GM21528 (cell line): ENCODE data around the gene ZNF777.
"Not testable (repeated sequence)": the region's sequence is repeated elsewhere in the genome, so short reads cannot be mapped to it uniquely, and the experiment has no call there.

Source experiments
- ATAC-seq: cut with Tn5 transposase; IDR thresholded peaks from one replicate; pipeline ENCODE4 v1.9.1; 2021; ENCODE audit warnings: mild to moderate bottlenecking, moderate library complexity; ENCODE audit not compliant: unreplicated experiment, low FRiP score

ZNF777 gene

GRCh38 chr7:149455175-149455950, 5.5 kb downstream of the ZNF777 start:
- no peak for ATAC-seq

DNA sequence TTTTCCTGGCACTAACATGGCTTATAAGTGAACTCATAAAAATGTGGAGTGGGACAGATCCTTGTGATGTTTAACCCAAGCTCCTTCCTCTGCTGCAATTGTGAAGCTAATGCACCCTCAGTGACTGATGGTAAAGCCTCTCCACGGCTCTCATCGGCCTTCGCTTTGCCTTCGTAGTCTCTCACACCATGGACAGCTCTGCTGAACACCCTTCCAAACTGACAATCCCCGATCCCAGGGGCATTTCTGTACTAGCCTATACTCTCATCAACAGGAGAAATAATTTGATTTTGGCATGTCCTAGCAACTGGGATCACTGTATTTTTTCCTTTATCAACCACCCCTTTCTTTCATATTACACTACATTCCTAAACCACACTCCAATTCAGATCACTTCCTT, 6.1 kb downstream of the ZNF777 start:
- ATAC-seq = no peak

GRCh38 chr7:149454006-149454405, 6.9 kb downstream of the ZNF777 start:
- ATAC-seq = no peak

DNA sequence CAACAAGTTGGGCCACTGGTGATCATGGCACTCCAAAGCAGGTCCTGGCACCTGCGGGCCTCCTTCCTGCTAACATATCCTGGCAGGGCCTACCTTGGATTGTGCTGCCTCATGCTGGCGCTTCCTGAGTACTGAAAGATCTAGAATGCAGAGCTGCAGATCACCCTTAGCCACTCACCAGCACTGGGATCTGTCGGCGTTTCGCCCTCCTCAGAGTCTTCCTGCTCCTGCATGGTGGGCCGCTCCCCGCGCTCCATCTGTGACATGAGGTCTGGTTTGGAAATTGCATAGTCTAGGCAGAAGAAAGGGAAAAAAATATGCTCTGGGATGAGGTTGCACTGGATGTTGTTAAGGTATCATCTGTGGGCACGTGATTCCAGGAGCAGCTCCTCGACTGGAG, 10.0 kb downstream of the ZNF777 start:
- ATAC-seq = no peak

GRCh38 chr7:149449897-149450296, 11.0 kb downstream of the ZNF777 start:
- ATAC-seq = no peak

- ATAC-seq = no peak
Observed at GRCh38 chr7:149448961-149449360, 11.9 kb downstream of the ZNF777 start.

DNA sequence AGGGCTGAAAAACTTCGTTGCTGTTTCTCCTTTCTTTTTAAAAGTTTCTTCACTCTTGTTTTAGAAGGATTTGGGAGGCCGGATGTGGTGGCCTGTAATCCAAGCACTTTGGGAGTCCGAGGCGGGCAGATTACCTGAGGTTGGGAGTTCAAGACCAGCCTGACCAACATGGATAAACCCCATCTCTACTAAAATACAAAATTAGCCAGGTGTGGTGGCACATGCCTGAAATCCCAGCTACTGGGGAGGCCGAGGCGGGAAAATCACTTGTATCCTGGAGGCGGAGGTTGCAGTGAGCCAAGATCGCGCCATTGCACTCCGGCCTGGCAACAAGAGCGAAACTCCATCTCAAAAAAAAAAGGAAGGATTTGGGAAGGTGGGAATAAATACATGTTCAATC, 14.8 kb downstream of the ZNF777 start:
- ATAC-seq = not testable (repeated sequence)

- no peak for ATAC-seq
Observed at GRCh38 chr7:149444287-149444686, 16.6 kb downstream of the ZNF777 start.

DNA sequence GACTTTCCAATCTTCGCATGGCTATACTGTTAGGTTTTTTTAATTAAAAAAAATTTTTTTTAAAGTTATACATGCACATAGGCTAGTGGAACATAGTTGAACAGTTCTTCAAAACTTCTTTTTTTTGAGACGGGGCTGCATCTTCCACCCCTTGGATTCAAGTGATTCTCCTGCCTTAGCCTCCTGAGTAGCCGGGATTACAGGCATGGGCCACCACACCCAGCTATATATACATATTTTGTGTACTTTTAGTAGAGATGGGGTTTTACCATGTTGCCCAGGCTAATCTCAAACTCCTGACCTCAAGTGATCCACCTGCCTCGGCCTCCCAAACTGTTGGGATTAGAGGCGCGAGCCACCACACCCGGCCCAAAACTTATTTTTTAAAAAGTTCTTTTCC, 17.3 kb downstream of the ZNF777 start:
- no peak for ATAC-seq

- ATAC-seq = no peak
Observed at GRCh38 chr7:149442924-149443323, 17.9 kb downstream of the ZNF777 start.

DNA sequence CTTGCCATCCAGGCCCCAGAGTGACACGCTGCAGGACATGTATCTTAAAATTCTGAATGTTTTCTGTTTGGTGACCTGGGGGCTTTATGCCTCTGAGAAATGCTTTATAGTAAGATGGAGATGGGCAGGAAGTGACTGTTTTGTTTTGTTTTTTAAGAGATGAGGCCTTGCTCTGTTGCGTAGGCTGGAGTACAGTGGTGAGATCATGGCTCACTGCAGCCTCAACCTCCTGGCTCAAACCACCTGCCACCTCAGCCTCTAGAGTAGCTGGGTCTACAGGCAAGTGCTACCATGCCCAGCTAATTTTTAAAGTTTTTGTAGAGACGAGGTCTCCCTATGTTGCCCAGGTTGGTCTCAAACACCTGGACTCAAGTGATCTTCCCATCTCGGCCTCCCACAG, 20.6 kb downstream of the ZNF777 start:
- no peak for ATAC-seq

DNA sequence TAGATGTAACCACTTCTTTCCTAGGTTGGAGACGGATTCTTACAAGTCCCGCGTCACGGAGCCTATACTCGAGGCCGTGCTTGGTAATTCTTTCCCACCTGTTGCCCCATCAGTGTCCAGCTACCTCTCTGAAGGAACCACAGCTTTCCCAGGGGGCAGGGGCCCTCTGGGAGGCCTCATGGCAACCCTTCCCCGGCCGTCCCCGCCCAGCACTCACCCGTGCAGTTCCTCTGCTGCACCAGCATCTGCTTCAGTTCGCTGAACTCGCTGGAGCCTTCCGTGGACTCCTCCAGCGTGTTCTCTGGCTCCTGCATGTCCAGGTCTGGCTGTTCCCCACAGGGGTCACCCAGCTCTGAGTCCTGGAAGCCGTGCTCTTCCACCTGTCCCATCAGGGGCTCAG, 24.5 kb downstream of the ZNF777 start:
- no peak for ATAC-seq

GRCh38 chr7:149433124-149433523, 27.7 kb downstream of the ZNF777 start:
- ATAC-seq = no peak

DNA sequence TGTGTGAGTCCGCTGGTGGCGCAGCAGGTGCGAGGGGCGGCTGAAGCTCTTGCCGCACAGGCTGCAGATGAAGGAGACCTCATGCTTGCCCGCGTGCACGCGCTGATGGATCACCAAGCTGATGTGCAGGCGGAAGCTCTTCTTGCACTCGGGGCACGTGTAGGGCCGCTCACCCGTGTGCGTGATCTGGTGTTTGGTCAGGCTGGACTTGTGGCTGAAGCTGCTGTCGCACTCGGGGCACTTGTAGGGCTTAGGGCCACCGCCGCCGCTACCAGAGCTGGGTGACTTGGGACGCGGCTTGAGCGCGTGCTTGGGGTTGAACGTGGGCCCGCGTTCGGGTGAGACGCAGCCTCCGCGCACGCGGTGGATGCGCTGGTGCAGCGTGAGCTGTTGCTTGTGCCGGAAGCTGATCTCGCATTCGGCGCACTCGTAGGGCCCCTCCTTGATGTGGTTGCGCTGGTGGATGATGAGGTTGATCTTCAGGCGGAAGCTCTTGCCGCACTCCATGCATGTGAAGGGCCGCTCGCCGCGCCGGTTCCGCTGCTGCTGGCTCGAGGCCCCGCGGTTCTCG, 28.7 kb downstream of the ZNF777 start:
- ATAC-seq = no peak

DNA sequence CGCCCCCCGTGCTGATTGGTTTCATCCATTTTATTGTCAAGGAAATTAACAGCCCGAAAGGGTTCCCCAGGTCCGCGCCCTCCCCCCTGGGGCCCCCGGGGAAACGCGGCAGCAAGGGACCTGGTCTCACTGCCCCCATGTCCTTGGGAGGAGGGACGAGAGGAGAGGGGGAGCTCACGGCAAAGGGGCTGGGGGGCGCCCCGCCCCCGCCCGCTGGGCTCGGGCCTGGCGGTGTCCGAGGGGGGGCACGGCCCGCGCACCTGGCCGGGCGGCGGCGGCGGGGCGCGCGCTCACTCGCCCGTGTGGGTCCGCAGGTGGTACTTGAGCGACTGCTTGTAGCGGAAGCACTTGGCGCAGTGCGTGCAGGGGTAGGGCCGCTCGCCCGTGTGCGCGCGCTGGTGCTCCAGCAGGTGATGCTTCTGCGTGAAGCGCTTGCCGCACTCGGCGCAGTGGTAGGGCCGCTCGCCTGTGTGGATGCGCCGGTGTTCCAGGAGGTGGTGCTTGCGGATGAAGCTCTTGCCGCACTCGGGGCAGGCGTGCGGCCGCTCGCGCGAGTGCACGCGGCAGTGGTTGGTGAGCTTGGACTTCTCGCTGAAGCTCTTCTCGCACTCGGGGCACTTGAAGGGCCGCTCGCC, 29.3 kb downstream of the ZNF777 start:
- no peak for ATAC-seq

- no peak for ATAC-seq
Observed at GRCh38 chr7:149430192-149430591, 30.7 kb downstream of the ZNF777 start.

DNA sequence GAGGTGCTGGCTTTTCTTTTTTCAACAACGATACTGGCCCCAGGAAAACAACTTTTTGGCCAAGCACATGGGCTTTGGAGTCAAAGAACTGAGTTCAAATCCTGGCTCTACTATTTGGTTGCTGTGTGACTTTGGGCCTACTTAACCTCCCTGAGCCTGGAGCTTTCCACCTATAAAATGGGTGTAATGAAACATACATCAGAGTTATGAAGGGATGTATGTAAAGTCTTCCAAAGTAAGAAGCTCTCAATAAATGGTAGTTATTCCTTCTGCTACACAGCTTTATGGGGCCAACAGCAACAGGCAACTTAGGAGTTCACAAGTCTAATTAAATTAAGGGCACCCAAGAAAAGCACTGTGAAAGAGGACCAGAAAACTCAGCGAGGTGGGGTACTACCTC, 33.0 kb downstream of the ZNF777 start:
- no peak for ATAC-seq

DNA sequence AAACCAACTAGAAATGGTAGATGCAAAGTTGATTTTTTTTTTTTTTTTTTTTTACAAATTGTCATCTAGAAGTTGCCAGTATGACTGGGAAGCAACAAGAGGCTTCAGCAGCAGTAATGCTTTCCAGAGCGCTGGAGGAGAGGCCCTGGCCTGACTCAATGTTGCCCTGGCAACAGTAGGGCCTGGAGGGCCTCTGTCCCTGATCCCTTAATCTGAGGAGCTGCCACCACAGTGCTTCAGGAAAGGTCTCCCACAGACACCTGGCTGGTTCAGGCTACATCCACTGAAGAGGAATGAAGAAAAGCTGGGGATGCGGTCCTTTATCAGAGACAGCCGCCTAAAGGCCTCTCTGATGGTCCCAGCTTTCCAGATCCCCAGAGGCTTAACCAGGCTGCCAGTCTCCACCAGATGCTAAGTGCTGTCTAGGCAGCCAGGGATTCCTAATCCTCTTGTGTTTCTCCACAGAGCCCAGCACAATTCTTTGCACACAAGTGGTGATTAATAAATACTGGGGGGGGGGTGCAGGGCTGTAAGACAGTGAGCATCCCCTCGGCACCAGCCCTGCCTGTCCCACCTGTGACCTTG, 33.7 kb downstream of the ZNF777 start:
- no peak for ATAC-seq

DNA sequence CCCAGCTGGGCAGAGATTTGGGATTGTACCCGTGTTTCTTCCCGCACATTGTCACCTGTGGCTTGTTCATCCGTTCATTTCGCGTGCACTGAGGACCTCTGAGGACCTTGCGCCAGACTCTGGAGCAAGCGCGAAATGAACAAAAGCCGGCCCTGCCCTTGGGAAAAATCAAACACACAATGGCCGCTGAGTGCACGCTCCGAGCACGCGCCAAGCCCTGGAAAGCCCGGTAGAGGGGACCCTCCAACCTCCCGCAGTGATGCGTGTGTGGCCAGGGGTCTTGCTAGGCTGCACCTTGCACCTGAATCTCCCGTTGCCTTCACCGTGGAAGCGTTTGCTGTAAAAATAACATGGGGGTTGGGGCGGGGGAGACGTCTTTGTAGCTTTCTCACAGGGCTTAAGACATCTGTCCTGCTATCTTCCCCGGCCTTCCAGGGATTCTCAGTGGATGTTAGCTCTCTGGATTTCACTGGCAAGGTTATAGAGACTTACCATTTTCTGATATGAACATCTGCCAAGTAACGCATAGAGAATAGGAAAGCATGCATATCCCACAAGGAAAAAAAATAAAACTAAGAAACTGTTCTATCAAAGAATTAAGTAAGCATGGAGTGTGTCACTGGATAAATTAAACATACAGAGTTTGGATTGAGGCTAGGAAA, 37.3 kb downstream of the ZNF777 start:
- ATAC-seq = no peak

- ATAC-seq = no peak
Observed at GRCh38 chr7:149422914-149423301, 38.0 kb downstream of the ZNF777 start.
